ENCODE data around the gene ADRA1B. TPM values are rescaled to one million over a fixed set of nuclear protein-coding genes. Genes with fewer than 3 reads are reported as not detected.

The ADRA1B gene
- total RNA-seq, 1 donor from 2014 or later, result 1.9 TPM

DNA sequence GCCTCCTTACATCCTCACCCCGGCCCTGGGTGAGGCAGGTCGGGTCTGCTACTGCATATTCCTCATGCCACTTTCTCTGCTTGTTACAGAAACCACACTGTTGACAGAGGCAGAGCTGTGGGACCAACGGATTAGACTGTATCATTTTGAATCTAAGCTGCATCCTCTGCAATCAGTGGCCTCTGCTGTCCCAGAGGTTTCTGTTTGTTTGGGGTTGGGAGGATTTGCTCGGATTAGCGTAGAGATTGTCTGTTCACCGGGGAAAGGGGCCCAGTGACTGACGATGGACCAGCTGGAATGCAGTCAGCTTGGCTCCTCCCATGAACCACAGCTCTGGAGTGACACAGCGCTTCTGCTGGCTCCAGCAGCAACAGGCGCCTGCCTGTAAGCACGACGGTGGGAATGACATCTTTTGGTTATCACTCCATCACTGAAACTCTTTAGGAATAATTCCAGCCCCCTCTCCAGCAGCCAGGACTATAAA is 37.3 kb upstream of the ADRA1B start:
- H3K4me1 Mint-ChIP-seq (ENCODE audit: low read depth, unreplicated experiment), result peaks cover 16% of the 10 kb centered on the region
- peaks cover 10% of the 10 kb centered on the region for H3K27me3 Mint-ChIP-seq (ENCODE audit: low read depth, unreplicated experiment)
- H3K9me3 ChIP-seq (ENCODE audit: insufficient read depth, low read depth, low read length), result no peaks in the 10 kb centered on the region
- peak; percentile 98 for FAIRE-seq
- no peaks in the 10 kb centered on the region for H3K27me3 ChIP-seq (ENCODE audit: insufficient read depth, low read length)
- DNase-seq (ENCODE audit: low read depth), result peak; percentile 84
- peak overlapping the region; percentile 94 for H3K27ac Mint-ChIP-seq (ENCODE audit: unreplicated experiment)
- H3K4me1 ChIP-seq (ENCODE audit: insufficient read depth, low read length), result peaks cover 23% of the 10 kb centered on the region
- peak overlapping the region; percentile 70 for H3K9ac ChIP-seq (ENCODE audit: low read length)
- no peaks in the 10 kb centered on the region for H4K20me1 ChIP-seq (ENCODE audit: insufficient read depth, low read length)
- H3K4me3 ChIP-seq (ENCODE audit: insufficient read depth, low read depth, low read length), result no peak overlapping the region
- H3K79me2 ChIP-seq (ENCODE audit: insufficient read depth, low read length), result no peaks in the 10 kb centered on the region
- peaks cover 2% of the 10 kb centered on the region for H3K9me3 Mint-ChIP-seq (ENCODE audit: unreplicated experiment)
- no peaks in the 10 kb centered on the region for H3K36me3 Mint-ChIP-seq (ENCODE audit: low read depth, unreplicated experiment)
- no peak for TF ChIP-seq EZH2 (IDR thresholded peaks at IDR 0.05; ENCODE audit: insufficient read depth, low read length)
- TF ChIP-seq, protein P1, sequence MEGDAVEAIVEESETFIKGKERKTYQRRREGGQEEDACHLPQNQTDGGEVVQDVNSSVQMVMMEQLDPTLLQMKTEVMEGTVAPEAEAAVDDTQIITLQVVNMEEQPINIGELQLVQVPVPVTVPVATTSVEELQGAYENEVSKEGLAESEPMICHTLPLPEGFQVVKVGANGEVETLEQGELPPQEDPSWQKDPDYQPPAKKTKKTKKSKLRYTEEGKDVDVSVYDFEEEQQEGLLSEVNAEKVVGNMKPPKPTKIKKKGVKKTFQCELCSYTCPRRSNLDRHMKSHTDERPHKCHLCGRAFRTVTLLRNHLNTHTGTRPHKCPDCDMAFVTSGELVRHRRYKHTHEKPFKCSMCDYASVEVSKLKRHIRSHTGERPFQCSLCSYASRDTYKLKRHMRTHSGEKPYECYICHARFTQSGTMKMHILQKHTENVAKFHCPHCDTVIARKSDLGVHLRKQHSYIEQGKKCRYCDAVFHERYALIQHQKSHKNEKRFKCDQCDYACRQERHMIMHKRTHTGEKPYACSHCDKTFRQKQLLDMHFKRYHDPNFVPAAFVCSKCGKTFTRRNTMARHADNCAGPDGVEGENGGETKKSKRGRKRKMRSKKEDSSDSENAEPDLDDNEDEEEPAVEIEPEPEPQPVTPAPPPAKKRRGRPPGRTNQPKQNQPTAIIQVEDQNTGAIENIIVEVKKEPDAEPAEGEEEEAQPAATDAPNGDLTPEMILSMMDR (IDR thresholded peaks at IDR 0.05; ENCODE audit: insufficient read depth, low read depth, low read length), result no peak
- no peaks in the 10 kb centered on the region for H3K36me3 ChIP-seq (ENCODE audit: insufficient read depth, low read length)
- H3K4me3 Mint-ChIP-seq (ENCODE audit: unreplicated experiment), result no peak overlapping the region
- H3K27ac ChIP-seq (ENCODE audit: low read depth, low read length), result peak overlapping the region; percentile 38
- peak overlapping the region; percentile 79 for H2AFZ ChIP-seq (ENCODE audit: low read depth, low read length)
- peak overlapping the region; percentile 76 for H3K4me2 ChIP-seq (ENCODE audit: low read length)

DNA sequence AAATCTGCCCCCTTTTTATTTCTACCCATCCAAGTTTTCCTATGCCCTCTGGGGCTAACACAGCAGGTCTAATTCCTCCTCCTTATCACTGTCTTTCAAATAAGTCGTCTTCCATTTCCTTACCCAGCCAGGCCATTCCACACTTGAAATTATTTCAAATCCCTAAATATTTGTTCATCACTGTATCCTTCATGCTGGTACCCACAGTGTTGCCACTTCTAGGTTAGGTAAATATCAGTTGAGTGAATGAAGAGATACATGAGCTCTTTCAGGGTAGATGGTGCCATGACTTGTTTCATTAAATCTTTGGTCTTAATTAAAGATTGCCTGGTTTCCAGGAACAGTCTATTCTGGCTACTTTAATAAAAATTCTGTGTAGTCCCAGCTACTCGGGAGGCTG is 35.6 kb upstream of the ADRA1B start:
- Mint-ChIP-seq H3K36me3 (ENCODE audit: low read depth, unreplicated experiment) (no peaks in the 10 kb centered on the region), H3K4me3 (ENCODE audit: unreplicated experiment) (no peak overlapping the region), H3K27me3 (ENCODE audit: low read depth, unreplicated experiment) (peaks cover 10% of the 10 kb centered on the region), H3K9me3 (ENCODE audit: unreplicated experiment) (peaks cover 2% of the 10 kb centered on the region), H3K27ac (ENCODE audit: unreplicated experiment) (no peak overlapping the region), H3K4me1 (ENCODE audit: low read depth, unreplicated experiment) (peaks cover 10% of the 10 kb centered on the region)
- FAIRE-seq, result no peak
- no peaks in the 10 kb centered on the region for H3K79me2 ChIP-seq (ENCODE audit: insufficient read depth, low read length)
- H3K4me2 ChIP-seq (ENCODE audit: low read length), result no peak overlapping the region
- H3K9ac ChIP-seq (ENCODE audit: low read length), result no peak overlapping the region
- DNase-seq (ENCODE audit: low read depth), result no peak
- H3K9me3 ChIP-seq (ENCODE audit: insufficient read depth, low read depth, low read length), result no peaks in the 10 kb centered on the region
- TF ChIP-seq, protein P1 (IDR thresholded peaks at IDR 0.05; ENCODE audit: insufficient read depth, low read depth, low read length), result no peak
- no peak for TF ChIP-seq EZH2 (IDR thresholded peaks at IDR 0.05; ENCODE audit: insufficient read depth, low read length)
- H3K4me3 ChIP-seq (ENCODE audit: insufficient read depth, low read depth, low read length), result no peak overlapping the region
- H2AFZ ChIP-seq (ENCODE audit: low read depth, low read length), result no peak overlapping the region
- no peak overlapping the region for H3K27ac ChIP-seq (ENCODE audit: low read depth, low read length)
- peaks cover 26% of the 10 kb centered on the region for H3K4me1 ChIP-seq (ENCODE audit: insufficient read depth, low read length)
- H4K20me1 ChIP-seq (ENCODE audit: insufficient read depth, low read length), result no peaks in the 10 kb centered on the region
- no peaks in the 10 kb centered on the region for H3K36me3 ChIP-seq (ENCODE audit: insufficient read depth, low read length)
- H3K27me3 ChIP-seq (ENCODE audit: insufficient read depth, low read length), result no peaks in the 10 kb centered on the region

- H4K20me1 ChIP-seq (ENCODE audit: insufficient read depth, low read length), result no peaks in the 10 kb centered on the region
- Mint-ChIP-seq H3K9me3 (ENCODE audit: unreplicated experiment) (peaks cover 2% of the 10 kb centered on the region), H3K27me3 (ENCODE audit: low read depth, unreplicated experiment) (peaks cover 9% of the 10 kb centered on the region), H3K36me3 (ENCODE audit: low read depth, unreplicated experiment) (no peaks in the 10 kb centered on the region), H3K4me3 (ENCODE audit: unreplicated experiment) (no peak overlapping the region), H3K27ac (ENCODE audit: unreplicated experiment) (peak overlapping the region; percentile 27), H3K4me1 (ENCODE audit: low read depth, unreplicated experiment) (peaks cover 10% of the 10 kb centered on the region)
- H3K27me3 ChIP-seq (ENCODE audit: insufficient read depth, low read length), result no peaks in the 10 kb centered on the region
- no peak for TF ChIP-seq EZH2 (IDR thresholded peaks at IDR 0.05; ENCODE audit: insufficient read depth, low read length)
- TF ChIP-seq, protein P1 (IDR thresholded peaks at IDR 0.05; ENCODE audit: insufficient read depth, low read depth, low read length), result no peak
- peaks cover 26% of the 10 kb centered on the region for H3K4me1 ChIP-seq (ENCODE audit: insufficient read depth, low read length)
- H3K79me2 ChIP-seq (ENCODE audit: insufficient read depth, low read length), result no peaks in the 10 kb centered on the region
- H3K36me3 ChIP-seq (ENCODE audit: insufficient read depth, low read length), result no peaks in the 10 kb centered on the region
- no peak overlapping the region for H3K4me3 ChIP-seq (ENCODE audit: insufficient read depth, low read depth, low read length)
- H2AFZ ChIP-seq (ENCODE audit: low read depth, low read length), result no peak overlapping the region
- no peak for DNase-seq (ENCODE audit: low read depth)
- H3K27ac ChIP-seq (ENCODE audit: low read depth, low read length), result no peak overlapping the region
- no peak for FAIRE-seq
- no peak overlapping the region for H3K9ac ChIP-seq (ENCODE audit: low read length)
- no peak overlapping the region for H3K4me2 ChIP-seq (ENCODE audit: low read length)
- H3K9me3 ChIP-seq (ENCODE audit: insufficient read depth, low read depth, low read length), result no peaks in the 10 kb centered on the region
Measured at GRCh38 chr5:159881967-159882366, 34.3 kb upstream of the ADRA1B start.
